ENCODE results near the gene CYP2A6. TPM values are rescaled to one million over a fixed set of nuclear protein-coding genes. Genes with fewer than 3 reads are reported as not detected.

CYP2A6 gene
- total RNA-seq, 1 experiment from 2014 or later = 0.28 TPM

DNA sequence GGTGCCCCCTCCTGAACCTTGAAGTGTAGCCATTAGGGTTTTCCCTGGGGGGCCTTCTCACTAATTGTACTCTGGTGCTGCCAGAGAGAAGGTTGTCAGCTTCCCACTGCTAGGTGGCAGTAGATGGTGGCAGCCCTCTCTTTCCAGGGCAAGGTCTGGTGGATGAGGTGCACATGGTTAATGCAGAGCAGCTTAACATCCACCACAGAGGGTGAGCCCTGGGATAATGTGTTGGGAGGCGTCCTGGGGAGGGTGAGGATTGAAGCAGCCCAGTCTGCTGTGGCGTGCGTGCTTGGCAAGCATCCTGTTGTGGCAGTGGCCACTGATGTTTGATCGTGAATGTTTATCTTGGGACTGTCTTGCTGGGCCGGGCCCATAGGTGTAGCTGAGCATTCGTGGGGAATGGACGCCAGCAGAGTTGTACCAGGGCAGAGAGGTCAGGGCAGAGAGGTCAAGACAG lies 45.4 kb downstream of the CYP2A6 start:
- Histone ChIP-seq H2AK5ac (ENCODE audit: insufficient read length, low read length) (no peak overlapping the region), H2BK20ac (ENCODE audit: low read depth, low read length, poor library complexity, severe bottlenecking) (no peak overlapping the region), H3K23me2 (ENCODE audit: insufficient read length, low read depth, low read length, poor library complexity, severe bottlenecking) (peaks cover 5% of the 10 kb centered on the region), H3K4ac (ENCODE audit: low read depth, low read length) (no peak overlapping the region), H2BK15ac (ENCODE audit: low read depth, low read length) (no peak overlapping the region), H3T11ph (ENCODE audit: low read length) (no peak overlapping the region), H2BK12ac (ENCODE audit: insufficient read length, low read depth, low read length) (no peak overlapping the region), H3K79me1 (ENCODE audit: insufficient read depth, low read depth, low read length, poor library complexity, severe bottlenecking) (peaks cover 8% of the 10 kb centered on the region), H2BK120ac (ENCODE audit: low read depth, low read length, poor library complexity, severe bottlenecking) (no peak overlapping the region), H3K79me2 (ENCODE audit: insufficient read depth, low read length) (peaks cover 20% of the 10 kb centered on the region; the same call in 1 of the 2 replicates), H3K14ac (ENCODE audit: insufficient read depth, low read length) (no peak overlapping the region), H3K56ac (ENCODE audit: insufficient read length, low read depth, low read length) (no peak overlapping the region), H3K27me3 (ENCODE audit: insufficient read depth, low read length) (no peaks in the 10 kb centered on the region), H3K27ac (ENCODE audit: insufficient read length, low read depth, low read length) (no peak overlapping the region), H4K91ac (ENCODE audit: insufficient read length, low read depth, low read length) (no peak overlapping the region), H4K8ac (replicated peaks; ENCODE audit: insufficient read length, low read depth, low read length) (no peak overlapping the region), H3K4me2 (ENCODE audit: insufficient read depth, insufficient read length, low read length) (no peak overlapping the region), H2BK5ac (ENCODE audit: insufficient read length, low read length) (no peak overlapping the region), H3K4me1 (ENCODE audit: insufficient read depth, low read length) (peaks cover 15% of the 10 kb centered on the region), H4K5ac (ENCODE audit: insufficient read length, low read depth, low read length) (no peak overlapping the region), H3K9me3 (ENCODE audit: control insufficient read depth, low read depth, low read length) (no peaks in the 10 kb centered on the region), H2AFZ (ENCODE audit: low read length) (no peak overlapping the region), H3K18ac (ENCODE audit: insufficient read length, low read depth, low read length) (no peak overlapping the region), H4K20me1 (ENCODE audit: control insufficient read depth, insufficient read depth, insufficient read length) (peaks cover 4% of the 10 kb centered on the region), H3K9ac (ENCODE audit: extremely low read depth, insufficient read length, low read length) (no peak overlapping the region), H3K23ac (ENCODE audit: insufficient read length, low read depth, low read length) (no peak overlapping the region)
- peaks cover 65 to 78% of the 10 kb centered on the region in 2 experiments for H3K4me1 Mint-ChIP-seq
- 0 out of 5 replicates have a peak overlapping the region, but pooled peaks of 1 of the 2 experiments have one; percentile 40 for H3K4me3 Mint-ChIP-seq
- DNase-seq = no peak
- H3K9me3 Mint-ChIP-seq = no peaks in the 10 kb centered on the region; a peak in 2 of 5 replicates
- H3K36me3 Mint-ChIP-seq (ENCODE audit: insufficient read depth in 1 of 3, low read depth in 3 of 3) = peaks cover 32 to 74% (median 58%) of the 10 kb centered on the region in 3 experiments; a peak in 6 of 7 replicates
- H3K27me3 Mint-ChIP-seq (ENCODE audit: low read depth) = peaks cover 2% of the 10 kb centered on the region
- no CpG with 5 or more reads among the region's 7 CpGs for WGBS (ENCODE audit: extremely low coverage, insufficient read length, low lambda C conversion rate)
- TF ChIP-seq, protein P1, sequence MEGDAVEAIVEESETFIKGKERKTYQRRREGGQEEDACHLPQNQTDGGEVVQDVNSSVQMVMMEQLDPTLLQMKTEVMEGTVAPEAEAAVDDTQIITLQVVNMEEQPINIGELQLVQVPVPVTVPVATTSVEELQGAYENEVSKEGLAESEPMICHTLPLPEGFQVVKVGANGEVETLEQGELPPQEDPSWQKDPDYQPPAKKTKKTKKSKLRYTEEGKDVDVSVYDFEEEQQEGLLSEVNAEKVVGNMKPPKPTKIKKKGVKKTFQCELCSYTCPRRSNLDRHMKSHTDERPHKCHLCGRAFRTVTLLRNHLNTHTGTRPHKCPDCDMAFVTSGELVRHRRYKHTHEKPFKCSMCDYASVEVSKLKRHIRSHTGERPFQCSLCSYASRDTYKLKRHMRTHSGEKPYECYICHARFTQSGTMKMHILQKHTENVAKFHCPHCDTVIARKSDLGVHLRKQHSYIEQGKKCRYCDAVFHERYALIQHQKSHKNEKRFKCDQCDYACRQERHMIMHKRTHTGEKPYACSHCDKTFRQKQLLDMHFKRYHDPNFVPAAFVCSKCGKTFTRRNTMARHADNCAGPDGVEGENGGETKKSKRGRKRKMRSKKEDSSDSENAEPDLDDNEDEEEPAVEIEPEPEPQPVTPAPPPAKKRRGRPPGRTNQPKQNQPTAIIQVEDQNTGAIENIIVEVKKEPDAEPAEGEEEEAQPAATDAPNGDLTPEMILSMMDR (conservative IDR thresholded peaks at IDR 0.05) = no peak
- H3K27ac Mint-ChIP-seq = peak overlapping the region; percentile 36 to 74 (median 48); a peak in 4 of 7 replicates
